Sciatic nerve (tissue), 1 donor: ENCODE data around the gene IL13RA1. TPM values are rescaled to one million over a fixed set of nuclear protein-coding genes. Genes with fewer than 3 reads are reported as not detected.

Source experiments
- total RNA-seq: library from RNA; stranded (reverse); fragmentation: NEBNext Ultra II Directional; extraction: Animal tissue kit (Norgen Biotek cat#: 25700); gene quantifications from one replicate; pipeline ENCODE4 v1.2.1, GENCODE V29; 2021
- donor health status: DM: no; HTN: no; CAD: no.

The IL13RA1 gene
- total RNA-seq, 1 donor from 2014 or later, result 55.9 TPM

Other genes with a start within 250 kb of the IL13RA1 start
- gene DOCK11, start 231.8 kb upstream of the IL13RA1 start, total RNA-seq, result 39.5 TPM
- gene ZCCHC12, start 96.2 kb downstream of the IL13RA1 start, total RNA-seq, result not detected
- 5.9 TPM for gene LONRF3, start 247.0 kb downstream of the IL13RA1 start, total RNA-seq